HUDEP-2 (cell line): ENCODE results near the gene OR2T6.
"Not testable (repeated sequence)": the region's sequence is repeated elsewhere in the genome, so short reads cannot be mapped to it uniquely, and the experiment has no call there.

ENCODE experiments used
- DNase-seq, 76 experiments: peaks; one replicate each; lab custom pipeline; 2025; ENCODE audit not compliant: unreplicated experiment in 76 of 76; lab: John Stamatoyannopoulos, UW

Gene OR2T6

GRCh38 chr1:248432201-248432600, 56.7 kb downstream of the OR2T6 start:
- DNase-seq: not testable (repeated sequence)

- DNase-seq: not testable (repeated sequence)
Observed at GRCh38 chr1:248433811-248434415, 58.4 kb downstream of the OR2T6 start.

- not testable (repeated sequence) for DNase-seq
Observed at GRCh38 chr1:248434913-248435312, 59.4 kb downstream of the OR2T6 start.

GRCh38 chr1:248436303-248436702, 60.8 kb downstream of the OR2T6 start:
- not testable (repeated sequence) for DNase-seq

DNA sequence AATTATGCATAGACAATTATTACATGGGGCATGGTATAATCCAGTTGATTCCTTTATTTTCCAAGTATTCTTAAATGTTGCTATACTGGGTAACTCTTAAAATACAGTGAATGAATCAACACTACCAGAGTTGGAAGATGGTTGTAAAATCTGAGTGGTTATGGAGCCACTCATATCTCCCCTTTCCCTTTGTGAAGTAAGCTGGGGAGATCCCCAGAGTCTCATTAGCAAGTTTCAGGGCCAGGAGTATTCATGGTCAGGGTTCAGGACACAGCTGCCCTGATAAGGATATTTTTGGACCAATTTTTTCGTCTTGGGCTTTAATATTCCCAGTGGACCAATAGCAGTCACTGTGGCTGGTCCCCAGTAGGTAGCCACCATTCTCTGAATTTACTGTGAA, 63.1 kb downstream of the OR2T6 start:
- not testable (repeated sequence) for DNase-seq

DNA sequence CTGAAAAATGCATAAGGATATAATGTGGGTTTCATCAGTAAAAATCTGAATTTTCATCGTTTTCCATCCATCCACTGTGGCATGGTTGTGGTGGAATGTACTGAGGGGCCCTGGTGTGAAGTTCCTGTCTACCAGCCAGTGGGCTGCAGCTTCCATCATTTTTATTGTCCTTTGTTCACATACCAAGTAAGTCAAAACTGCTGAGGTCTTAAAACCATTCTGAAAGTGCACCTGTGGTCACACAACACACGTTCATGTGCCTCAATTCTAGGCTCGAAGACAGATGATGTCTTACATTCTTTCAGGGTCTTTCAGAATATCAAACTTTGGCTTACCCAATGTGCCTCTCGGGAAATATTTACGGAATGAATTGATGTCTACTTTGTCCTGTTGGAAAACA, 63.7 kb downstream of the OR2T6 start:
- DNase-seq: not testable (repeated sequence)
